Loucy (cell line): ENCODE data around the gene EDRF1.

Source experiments
- CTCF ChIP-seq: fragments of 200-600 bp; sonication (generic); conservative IDR thresholded peaks from 2 replicates; pipeline ENCODE4 v1.5.1; 2014; ENCODE audit warnings: mild to moderate bottlenecking, antibody characterized with exemption, low read length
- EZH2phosphoT487 ChIP-seq: fragments of 200-600 bp; IDR thresholded peaks from 2 replicates; pipeline ENCODE4 v1.6.1; 2018; ENCODE audit warnings: antibody characterized with exemption, mild to moderate bottlenecking, moderate library complexity, borderline replicate concordance

GRCh38 chr10:125808047-125808446 lies 88.5 kb downstream of the EDRF1 start:
- TF ChIP-seq CTCF = no peak
- no peak for TF ChIP-seq EZH2phosphoT487
